CD4-positive, alpha-beta T cell treated with Interleukin-17A for 1 hour (primary cell): ENCODE data around the gene PRKCD.

Experiments
- DNase-seq: peaks from one replicate; pipeline ENCODE4 v3.0.0-alpha.2; 2020

The PRKCD gene

GRCh38 chr3:53157974-53158580, 2.9 kb upstream of the PRKCD start:
- DNase-seq = no peak

DNA sequence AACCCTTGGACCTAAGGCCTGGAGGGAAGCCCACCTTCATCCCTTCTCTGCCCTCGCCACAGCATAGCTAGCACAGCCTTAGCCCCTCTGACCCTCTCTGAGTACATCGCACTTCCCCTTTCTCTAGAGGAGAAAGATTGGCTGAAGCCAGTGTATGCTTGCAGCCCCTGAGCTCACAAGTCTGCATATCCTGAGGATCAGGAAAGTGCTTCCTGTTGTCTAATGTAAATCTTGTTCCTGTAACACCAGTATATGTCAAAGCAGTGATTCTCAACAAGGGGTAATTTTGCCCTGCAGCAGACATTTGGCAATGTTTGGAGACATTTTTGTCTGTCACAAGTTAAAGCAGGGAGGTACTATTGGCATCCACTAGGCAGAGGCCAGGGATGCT, 2.2 kb upstream of the PRKCD start:
- DNase-seq = no peak

DNA sequence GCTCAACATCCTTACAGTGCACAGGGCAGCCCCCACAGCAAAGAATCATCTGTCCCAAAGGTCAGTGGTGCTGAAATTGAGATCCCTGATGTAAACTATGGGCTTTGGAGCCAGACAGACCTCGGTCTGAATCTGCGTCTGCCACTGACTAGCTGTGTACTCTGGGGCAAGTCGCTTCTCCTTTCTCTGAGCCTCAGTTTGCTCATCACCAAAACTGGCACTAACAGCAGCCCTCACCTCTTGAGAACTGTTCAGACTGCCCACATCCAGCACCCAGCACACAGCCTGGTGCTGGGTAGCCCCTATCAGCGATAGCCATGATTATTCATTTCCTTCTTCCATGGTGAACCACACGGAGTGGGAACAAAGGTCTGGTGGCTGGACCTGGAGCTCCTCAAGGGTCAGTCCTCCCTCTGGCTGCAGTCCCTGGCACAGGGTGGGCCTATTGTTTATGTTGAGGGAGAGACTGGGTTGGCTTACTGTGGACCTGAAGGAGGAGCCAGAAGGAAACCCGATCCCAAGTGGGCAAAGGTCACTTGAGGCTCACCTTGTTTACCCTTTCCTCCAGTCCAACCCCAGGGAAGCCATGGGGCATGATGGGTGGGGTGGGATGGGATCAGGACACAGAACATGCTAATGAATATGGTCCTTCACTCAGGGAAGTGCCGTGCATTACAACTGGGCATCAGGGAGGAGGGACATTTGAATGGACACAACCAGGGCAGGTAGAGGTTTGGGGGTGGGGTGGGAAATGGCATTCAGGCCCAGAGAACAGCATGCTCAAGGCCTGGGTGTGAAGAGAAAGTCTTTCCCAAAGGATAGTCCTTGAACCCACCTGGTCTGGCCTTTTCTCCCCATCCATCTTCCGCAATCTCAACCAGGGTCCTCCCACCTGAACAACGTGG, 1.6 kb upstream of the PRKCD start:
- DNase-seq = no peak

DNA sequence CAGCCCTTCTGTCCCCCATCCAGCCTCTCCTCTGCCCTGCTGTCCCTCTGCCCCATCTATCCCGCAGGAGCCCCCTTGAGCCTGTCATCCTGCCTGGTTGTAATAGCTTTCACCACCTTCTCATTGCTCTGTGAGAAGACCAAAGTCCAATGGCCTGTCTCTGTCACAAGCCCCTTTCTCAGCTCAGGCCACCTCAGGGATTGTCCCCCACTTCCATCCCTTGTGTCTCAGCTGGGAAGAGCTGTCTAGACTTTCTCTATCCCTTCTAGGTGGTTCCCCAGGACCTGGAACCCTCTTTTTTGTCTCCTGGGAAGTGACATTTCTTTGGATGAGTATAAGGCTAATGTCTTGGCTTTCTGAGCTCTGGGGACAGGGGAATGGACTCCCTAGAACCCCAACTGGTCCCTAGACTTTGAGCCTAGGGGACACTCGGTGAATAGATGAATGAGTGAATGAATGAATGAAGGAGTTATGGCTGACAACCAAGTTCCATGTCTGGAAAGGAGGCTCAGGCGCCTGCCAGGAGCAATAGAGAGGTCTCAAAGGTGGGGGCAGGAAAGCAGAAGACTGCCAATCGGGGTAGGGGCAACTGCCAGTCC, 849 bp upstream of the PRKCD start:
- DNase-seq = no peak

- DNase-seq = no peak
These were observed 426 bp downstream of the PRKCD start for GRCh38 chr3:53161450-53161819.

GRCh38 chr3:53161820-53162671, 1.0 kb downstream of the PRKCD start:
- peak; percentile 57 for DNase-seq

- peak; percentile 75 for DNase-seq
These were observed 1.8 kb downstream of the PRKCD start for GRCh38 chr3:53162672-53163443.

DNA sequence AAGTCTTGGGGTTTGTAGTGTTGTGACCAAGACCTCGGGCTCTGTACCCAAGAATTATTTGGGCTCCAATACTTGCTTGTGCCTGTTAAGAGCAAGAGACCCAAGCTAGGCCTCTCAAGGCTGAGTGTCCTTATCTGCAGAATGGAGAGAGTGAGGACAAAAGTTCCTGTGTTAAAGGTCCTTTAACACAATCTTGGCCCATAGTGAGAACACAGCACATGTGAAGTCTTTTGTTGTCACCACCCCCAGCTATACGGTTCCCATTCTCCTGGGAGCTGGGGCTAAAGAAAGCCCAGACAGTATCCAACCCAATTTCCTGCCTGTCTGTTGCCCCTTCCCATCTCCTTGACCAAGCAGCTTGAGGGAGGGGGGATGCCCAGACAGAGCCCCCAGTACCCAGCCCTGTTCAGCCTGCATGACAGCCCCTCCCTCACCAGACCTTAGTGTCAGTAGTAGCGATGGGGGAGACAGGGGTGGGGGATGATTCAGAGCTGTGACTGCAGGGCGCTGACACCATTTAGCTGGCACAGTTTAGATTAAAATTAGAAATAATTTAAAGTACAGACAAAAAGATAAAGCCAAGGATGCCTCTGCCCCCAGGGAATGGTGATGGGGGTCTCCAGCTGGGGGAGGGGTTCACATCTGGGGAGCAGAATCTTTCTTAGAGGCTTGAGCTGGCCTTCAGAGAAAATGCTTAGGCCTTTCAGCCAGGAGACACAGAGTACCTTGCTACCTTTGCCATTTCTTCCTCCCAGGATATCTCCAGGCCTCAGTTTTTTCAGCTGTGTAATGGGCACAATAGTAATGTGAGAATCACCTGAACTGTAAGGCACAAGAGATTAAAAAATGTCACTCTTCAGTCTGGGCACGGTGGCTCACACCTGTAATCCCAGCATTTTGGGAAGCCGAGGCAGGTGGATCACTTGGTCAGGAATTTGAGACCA, 2.7 kb downstream of the PRKCD start:
- no peak for DNase-seq

GRCh38 chr3:53164911-53165310, 3.9 kb downstream of the PRKCD start:
- DNase-seq = no peak

DNA sequence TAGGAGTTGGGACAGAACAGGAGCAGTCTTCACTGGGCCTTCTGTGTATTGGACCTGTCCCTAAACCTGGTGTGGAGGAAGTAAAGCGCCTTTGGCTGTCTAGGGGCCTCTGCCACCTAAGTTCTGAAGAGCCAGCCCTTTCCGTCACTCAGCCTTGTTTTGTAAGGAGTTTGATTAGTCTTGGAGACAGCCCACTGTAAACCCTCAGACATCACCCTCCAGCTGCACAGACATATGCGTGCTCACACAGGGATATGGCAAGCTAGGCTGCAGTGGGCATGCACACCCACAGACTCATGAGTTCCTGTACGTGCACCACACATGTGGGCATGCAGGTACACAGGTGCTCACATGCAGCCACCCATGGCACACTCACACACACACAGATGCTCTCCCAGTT, 5.2 kb downstream of the PRKCD start:
- DNase-seq = no peak

DNA sequence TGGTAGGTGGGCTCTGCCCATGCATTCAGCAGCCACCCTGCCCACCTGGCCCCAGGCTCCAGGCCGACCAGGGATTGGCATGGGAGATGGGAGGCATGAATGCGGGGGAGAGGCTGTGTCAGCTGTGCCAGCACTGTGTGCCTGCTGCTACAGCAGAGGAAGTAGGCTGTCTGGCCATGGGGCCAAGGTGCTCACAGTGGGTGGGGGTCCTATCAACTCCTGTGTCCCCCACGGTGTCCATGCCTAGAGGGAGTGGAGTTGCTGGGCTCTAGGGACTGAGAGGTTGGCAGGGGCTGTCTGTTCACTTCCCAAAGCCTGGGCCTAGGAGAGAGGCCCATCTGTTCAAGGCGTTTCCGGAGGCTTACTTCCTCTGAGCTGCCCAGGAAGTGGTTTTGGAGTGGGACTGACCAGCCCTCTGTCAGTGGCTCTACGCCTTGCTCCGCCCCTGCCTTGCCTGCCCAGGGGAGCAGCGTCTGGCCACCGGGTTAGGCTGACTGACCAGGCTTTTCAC, 5.8 kb downstream of the PRKCD start:
- no peak for DNase-seq

DNA sequence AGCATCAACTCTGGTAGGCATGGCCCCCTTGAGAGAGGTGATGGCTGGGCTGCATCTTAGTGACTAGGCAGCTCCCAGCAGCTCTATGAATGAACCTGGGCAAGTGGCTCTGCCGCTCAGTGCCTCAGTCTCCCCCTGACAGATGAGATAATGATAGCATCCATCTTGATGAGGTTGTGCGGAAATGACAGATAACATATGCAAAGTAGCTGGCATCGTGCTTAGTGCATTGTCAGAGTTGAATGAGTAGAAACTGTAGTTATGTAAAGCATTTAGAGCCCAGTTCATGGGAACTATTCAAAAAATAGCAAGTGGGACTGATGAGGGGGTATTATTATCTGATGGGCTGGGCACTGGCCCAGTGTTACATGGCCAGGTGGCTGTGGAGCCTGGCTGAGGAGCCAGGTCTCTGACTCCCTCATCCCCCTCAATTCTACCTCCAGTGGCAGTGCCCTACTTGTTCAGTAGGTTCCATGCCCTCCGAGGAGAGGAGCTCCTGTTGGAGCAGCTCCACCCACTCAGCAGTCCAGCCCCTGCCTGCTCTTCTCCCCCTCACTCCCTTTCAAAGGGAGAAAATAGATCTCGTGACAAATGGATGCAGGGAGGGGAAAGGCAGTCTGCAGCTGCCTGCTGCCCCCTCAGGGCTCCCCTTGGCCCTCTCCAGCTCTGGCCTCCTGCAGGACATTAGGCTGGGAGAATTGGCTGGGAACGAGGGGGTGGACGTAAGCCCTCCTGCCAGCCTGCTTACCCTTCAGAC, 6.6 kb downstream of the PRKCD start:
- DNase-seq = no peak

DNA sequence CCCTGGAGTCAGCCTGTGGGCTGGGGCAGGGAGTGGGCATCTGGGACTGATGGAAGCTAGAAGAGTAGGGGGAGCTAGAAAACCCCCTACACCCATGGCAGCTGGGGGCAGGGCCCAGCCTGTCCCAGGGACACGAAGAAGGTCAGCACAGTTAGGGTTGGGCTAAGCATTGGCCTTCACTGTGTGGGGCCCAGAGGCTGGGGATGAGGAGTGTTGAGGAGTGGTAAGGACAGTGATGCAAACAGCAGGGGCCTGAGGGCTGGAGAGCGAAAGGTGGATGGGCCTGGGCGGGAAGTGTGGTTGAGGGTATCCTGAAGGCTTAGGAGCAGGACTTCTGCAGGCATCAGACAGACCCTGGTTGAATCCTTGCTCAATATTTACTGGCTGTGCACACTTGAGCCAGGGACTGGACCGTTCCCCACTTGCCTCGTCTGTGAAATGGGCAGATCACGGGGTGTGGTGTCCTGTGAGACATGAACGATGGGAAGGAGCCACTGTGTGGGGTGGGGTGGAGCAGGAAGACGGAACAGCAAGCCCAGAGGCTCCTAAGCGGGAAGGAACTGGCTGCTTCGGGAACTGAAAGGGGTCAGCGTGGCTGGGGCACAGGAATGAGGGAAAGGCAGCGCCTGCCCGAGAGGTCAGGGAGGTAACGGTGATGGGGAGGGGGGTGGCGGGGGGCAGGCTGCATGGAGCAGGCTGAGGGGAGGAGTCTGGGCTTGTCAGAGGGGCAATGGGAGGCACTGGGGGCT, 7.3 kb downstream of the PRKCD start:
- no peak for DNase-seq

DNA sequence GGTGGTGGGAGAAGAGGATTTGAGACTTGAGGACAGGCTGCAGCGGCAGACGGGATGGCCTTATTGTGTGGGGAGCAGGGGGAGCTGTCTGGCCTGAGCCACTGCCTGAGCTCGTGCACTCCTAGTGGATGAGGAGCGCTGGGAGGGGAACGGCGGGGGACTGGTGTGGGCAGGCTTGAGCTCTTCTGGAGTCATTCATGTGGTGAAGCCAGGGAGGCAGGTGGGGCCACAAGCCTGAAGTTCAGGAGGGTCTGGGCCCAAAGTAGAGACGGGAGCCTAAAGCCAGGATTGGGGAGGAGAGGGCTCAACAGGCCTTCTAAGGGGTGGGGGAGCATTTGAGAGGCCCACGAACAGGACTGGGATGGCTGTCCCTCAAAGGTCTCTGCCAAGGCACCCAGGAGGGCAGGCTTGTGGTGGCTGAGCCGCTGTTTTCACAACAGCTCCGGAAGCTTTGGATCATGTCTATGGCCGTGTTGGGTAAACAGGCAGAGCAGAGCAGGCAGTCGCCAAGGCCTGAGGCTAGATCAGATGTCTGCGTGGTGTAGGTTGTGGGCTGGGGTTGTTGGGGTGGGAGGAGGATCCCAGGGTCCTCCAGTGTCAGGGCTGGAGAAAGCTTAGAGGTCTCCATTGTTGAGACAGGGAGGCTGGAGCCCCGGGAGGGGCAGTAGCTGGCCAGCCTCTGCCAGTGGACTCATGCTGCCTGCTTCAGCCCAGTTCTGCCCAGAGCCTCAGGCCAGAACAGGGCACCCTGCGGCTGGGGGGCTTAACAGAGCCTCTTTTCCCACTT, 8.2 kb downstream of the PRKCD start:
- no peak for DNase-seq

- no peak for DNase-seq
These were observed 8.9 kb downstream of the PRKCD start for GRCh38 chr3:53169832-53170324.

- peak; percentile 5 for DNase-seq
These were observed 9.5 kb downstream of the PRKCD start for GRCh38 chr3:53170325-53171063.

- no peak for DNase-seq
These were observed 10.0 kb downstream of the PRKCD start for GRCh38 chr3:53171064-53171418.
